A549 treated with ZK216348 at 1 μM for 4 hours (cell line): ENCODE measurements around the gene SCGB3A2. TPM values are rescaled to one million over a fixed set of nuclear protein-coding genes. Genes with fewer than 3 reads are reported as not detected.

Source experiments
- total RNA-seq: library from RNA; stranded (reverse); fragments of 200-300 nt; extraction: Qiagen RNA extraction; gene quantifications from 5 replicates; pipeline ENCODE4 v1.2.3, GENCODE V29; 2022; ENCODE audit warnings: low read depth

The SCGB3A2 gene, protein sequence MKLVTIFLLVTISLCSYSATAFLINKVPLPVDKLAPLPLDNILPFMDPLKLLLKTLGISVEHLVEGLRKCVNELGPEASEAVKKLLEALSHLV
- not detected in 5 replicates for total RNA-seq

DNA sequence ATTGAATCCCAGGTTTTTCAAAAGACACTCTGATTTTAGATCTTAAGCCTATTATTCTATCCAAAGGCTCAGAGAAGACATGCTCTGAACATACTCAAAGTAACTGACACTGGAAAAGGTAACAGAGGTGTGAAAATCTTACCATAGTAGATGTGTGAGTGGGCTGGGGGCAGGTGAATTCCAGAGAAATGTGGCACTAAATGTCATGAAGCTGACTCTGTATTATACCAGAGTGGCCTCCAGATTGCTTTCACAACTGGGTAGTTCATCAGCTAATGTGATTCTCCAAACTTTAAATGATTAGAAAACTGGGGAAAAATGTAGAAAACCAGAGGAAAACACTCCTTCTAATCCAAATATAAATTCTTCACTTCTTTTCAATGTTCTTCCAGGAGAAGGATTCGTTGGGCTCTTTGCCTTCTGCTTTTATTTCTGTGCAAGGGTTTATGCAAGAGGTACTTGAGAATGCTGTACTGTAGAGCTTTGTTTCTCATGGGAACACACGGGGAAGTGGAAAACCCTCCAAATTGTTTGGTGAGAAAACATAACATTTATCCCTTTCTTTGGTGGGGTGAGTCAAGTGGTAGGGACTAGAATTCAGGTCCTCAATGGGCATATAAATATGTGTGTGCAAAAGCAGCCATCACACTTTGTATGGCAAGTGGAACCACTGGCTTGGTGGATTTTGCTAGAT, at the start of gene SCGB3A2:
Gene SCGB3A2 (plus strand): TSS at position 646 of the 694 bp plus-strand sequence. CDS start 93 bp downstream, outside the sequence.

DNA sequence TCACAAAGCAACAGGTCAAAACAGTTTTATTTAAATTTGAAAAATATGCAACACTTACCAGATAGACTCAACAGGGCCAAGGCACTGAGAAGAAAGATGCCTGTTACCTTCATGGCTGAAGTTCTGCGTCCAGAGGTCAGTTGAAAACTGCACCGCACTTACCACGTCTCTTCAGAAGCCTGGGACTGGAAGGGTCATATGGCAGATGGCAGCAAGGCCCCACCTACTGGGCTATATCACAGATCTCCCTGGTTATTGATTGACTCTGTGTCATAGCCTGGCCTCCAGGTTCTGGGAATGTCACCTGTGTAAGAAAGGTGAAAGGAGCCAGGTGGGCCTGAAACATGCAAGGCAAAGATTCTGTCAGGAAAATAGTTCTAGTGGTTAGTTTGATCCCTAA, 47.0 kb upstream of the SCGB3A2 start, which contains the start of gene SPINK1:
Gene SPINK1 (minus strand): TSS at position 207 of the 400 bp plus-strand sequence. CDS start 94 bp downstream, at position 113.

DNA sequence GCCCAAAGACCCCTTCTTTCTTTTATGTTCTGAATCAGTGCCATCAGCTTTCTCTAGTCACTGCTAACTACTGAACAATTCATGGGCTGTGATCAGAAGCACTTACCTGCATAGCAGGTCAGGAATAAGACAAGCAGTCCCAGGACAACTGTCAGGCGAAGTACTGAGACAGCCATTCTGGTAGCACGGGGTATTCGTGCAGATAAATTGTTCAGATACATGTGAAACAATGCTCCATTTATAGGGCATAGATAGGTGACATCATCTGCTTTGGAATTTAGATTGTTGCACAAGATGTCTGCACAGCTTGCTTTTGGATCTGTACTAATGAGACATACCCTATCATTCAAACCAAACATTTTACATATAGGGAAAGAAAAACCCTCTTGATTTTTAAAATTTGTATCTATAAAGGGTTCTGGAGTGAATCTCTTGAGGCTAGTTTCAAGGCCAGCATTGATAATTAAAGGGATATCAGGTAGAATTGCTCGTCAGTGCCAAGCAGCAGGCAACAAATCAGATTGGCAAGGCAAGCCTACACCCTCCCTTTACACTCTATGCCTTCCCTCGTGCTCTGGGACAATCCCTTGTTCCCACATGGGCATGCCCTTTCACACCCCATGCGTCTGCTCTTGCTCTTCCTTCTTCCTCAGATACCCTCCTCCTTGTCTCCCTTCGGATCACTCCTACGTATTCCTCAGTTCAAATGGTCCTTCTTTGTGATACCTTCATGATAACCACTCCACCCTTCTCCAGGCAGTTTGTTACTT, 28.0 kb downstream of the SCGB3A2 start, which contains the start of gene C5orf46:
Gene C5orf46 (minus strand): TSS at position 213 of the 770 bp plus-strand sequence. CDS start 37 bp downstream, at position 176.

Other genes starting within 250 kb of the SCGB3A2 start
- not detected in 5 replicates for gene JAKMIP2, start 96.0 kb upstream of the SCGB3A2 start, total RNA-seq
- 0.55 to 1.0 TPM (median 0.99 TPM) in 5 replicates for gene SPINK1, start 47.0 kb upstream of the SCGB3A2 start, total RNA-seq
- gene C5orf46, start 27.8 kb downstream of the SCGB3A2 start, total RNA-seq: 0.29 TPM in 1 of 5 replicates, not detected in the others
- gene SPINK5, start 185.3 kb downstream of the SCGB3A2 start, total RNA-seq: not detected in 5 replicates